C4-2B (cell line): Measurements from ENCODE around the gene CA4.

ENCODE experiments used
- CTCF ChIP-seq: fragments of 450-650 bp; conservative IDR thresholded peaks from 2 replicates; pipeline ENCODE4 v1.5.1; 2017; ENCODE audit warnings: mild to moderate bottlenecking
- ZFX ChIP-seq: fragments of 450-650 bp; IDR thresholded peaks from 2 replicates; pipeline ENCODE4 v1.6.1; 2017

GRCh38 chr17:60161598-60162330 is 12.0 kb downstream of the CA4 start:
- no peak for TF ChIP-seq CTCF
- no peak for TF ChIP-seq ZFX
